ENCODE measurements around the gene IFT122.
"Not testable (repeated sequence)": the region's sequence is repeated elsewhere in the genome, so short reads cannot be mapped to it uniquely, and the experiment has no call there.

Gene IFT122

GRCh38 chr3:129540776-129541516 is 100.9 kb downstream of the IFT122 start:
- H3K27me3 ChIP-seq (ENCODE audit: control insufficient read depth, insufficient read depth, low read length), result no peaks in the 10 kb centered on the region
- peaks cover 1% of the 10 kb centered on the region for H3K4me1 ChIP-seq
- no peak overlapping the region for H3K27ac ChIP-seq
- H3K36me3 ChIP-seq (ENCODE audit: control insufficient read depth, insufficient read depth, low read length), result no peaks in the 10 kb centered on the region
- no peak overlapping the region for H3K4me2 ChIP-seq (ENCODE audit: low read length)
- no peaks in the 10 kb centered on the region for H3K9me3 ChIP-seq (ENCODE audit: control insufficient read depth, low read length)
- no peak overlapping the region for H2AFZ ChIP-seq
- no peak overlapping the region for H3K4me3 ChIP-seq (ENCODE audit: low read depth, low read length)
- H3K9ac ChIP-seq, result no peak overlapping the region
- H3K79me2 ChIP-seq, result no peaks in the 10 kb centered on the region
- TF ChIP-seq, protein P1, sequence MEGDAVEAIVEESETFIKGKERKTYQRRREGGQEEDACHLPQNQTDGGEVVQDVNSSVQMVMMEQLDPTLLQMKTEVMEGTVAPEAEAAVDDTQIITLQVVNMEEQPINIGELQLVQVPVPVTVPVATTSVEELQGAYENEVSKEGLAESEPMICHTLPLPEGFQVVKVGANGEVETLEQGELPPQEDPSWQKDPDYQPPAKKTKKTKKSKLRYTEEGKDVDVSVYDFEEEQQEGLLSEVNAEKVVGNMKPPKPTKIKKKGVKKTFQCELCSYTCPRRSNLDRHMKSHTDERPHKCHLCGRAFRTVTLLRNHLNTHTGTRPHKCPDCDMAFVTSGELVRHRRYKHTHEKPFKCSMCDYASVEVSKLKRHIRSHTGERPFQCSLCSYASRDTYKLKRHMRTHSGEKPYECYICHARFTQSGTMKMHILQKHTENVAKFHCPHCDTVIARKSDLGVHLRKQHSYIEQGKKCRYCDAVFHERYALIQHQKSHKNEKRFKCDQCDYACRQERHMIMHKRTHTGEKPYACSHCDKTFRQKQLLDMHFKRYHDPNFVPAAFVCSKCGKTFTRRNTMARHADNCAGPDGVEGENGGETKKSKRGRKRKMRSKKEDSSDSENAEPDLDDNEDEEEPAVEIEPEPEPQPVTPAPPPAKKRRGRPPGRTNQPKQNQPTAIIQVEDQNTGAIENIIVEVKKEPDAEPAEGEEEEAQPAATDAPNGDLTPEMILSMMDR (IDR thresholded peaks at IDR 0.05), result no peak

GRCh38 chr3:129542747-129543146 is 102.7 kb downstream of the IFT122 start:
- no peaks in the 10 kb centered on the region for H3K9me3 ChIP-seq (ENCODE audit: control insufficient read depth, low read length)

DNA sequence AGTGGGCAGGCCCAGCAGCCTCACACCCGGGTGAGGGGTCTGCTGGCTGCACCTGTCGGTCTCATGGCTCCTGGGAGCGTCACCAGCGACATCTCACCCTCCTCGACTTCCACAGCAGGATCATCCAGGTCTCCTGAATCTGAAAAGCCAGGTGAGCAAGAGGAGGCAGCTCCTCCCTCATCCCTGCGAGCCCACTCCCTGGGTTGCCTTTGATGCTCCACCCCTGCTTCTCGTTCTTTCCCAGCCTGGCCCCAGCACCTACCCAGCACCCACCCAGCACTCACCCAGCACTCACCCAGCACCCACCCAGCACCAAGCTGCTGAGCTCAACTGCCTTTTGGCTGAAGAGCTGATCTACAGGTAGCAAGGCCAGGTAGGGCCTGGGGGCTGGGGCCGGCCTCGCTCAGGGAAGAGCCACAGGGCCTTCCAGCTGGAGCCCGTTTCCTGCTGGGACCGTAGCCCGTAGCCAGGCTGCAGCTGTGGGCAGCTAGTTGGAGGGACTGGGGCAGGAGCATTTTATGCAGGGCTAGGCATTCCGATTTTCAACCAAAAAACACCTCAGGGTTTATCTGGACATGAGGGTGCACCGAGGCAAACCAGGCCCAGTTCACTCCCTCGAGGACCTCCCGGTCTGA is 103.2 kb downstream of the IFT122 start, which contains the start of gene H1-8:
Gene H1-8, plus strand, starts transcription at position 20 of the 635 bp plus-strand sequence. Its CDS starts 44 bp downstream, at position 64.
- H3K36me3 ChIP-seq (ENCODE audit: control insufficient read depth, insufficient read depth, low read length), result no peaks in the 10 kb centered on the region
- H3K27me3 ChIP-seq (ENCODE audit: control insufficient read depth, insufficient read depth, low read length), result no peaks in the 10 kb centered on the region
- no peaks in the 10 kb centered on the region for H3K4me1 ChIP-seq
- H3K27ac ChIP-seq, result no peak within 1 kb of the TSS
- TF ChIP-seq, protein P1 (IDR thresholded peaks at IDR 0.05), result no peak
- no peak within 1 kb of the TSS for H3K4me3 ChIP-seq (ENCODE audit: low read depth, low read length)
- H3K9me3 ChIP-seq (ENCODE audit: control insufficient read depth, low read length), result no peaks in the 10 kb centered on the region
- no peak within 1 kb of the TSS for H2AFZ ChIP-seq
- no peak within 1 kb of the TSS for H3K9ac ChIP-seq
- H3K79me2 ChIP-seq, result no peaks in the 10 kb centered on the region
- no peak within 1 kb of the TSS for H3K4me2 ChIP-seq (ENCODE audit: low read length)

More at GRCh38 chr3:129542747-129543146, 102.7 kb downstream of the IFT122 start:
- Histone ChIP-seq H3K4me2 (ENCODE audit: low read length) (no peak overlapping the region), H3K27me3 (ENCODE audit: control insufficient read depth, insufficient read depth, low read length) (no peaks in the 10 kb centered on the region), H3K36me3 (ENCODE audit: control insufficient read depth, insufficient read depth, low read length) (no peaks in the 10 kb centered on the region), H3K79me2 (no peaks in the 10 kb centered on the region), H2AFZ (no peak overlapping the region), H3K4me1 (no peaks in the 10 kb centered on the region), H3K27ac (no peak overlapping the region), H3K4me3 (ENCODE audit: low read depth, low read length) (no peak overlapping the region), H3K9ac (no peak overlapping the region)
- TF ChIP-seq, protein P1 (IDR thresholded peaks at IDR 0.05), result no peak

- Histone ChIP-seq H2AFZ (no peak overlapping the region), H3K36me3 (ENCODE audit: control insufficient read depth, insufficient read depth, low read length) (no peaks in the 10 kb centered on the region), H3K9ac (no peak overlapping the region), H3K27ac (no peak overlapping the region), H3K4me3 (ENCODE audit: low read depth, low read length) (no peak overlapping the region), H3K4me1 (no peaks in the 10 kb centered on the region), H3K27me3 (ENCODE audit: control insufficient read depth, insufficient read depth, low read length) (no peaks in the 10 kb centered on the region), H3K79me2 (no peaks in the 10 kb centered on the region), H3K4me2 (ENCODE audit: low read length) (no peak overlapping the region), H3K9me3 (ENCODE audit: control insufficient read depth, low read length) (no peaks in the 10 kb centered on the region)
- TF ChIP-seq, protein P1 (IDR thresholded peaks at IDR 0.05), result no peak
These were observed 104.0 kb downstream of the IFT122 start for GRCh38 chr3:129543999-129544398.

- not testable (repeated sequence) for H3K9me3 ChIP-seq (ENCODE audit: control insufficient read depth, low read length); H3K79me2 ChIP-seq; H3K9ac ChIP-seq; H3K27me3 ChIP-seq (ENCODE audit: control insufficient read depth, insufficient read depth, low read length); H2AFZ ChIP-seq; H3K4me2 ChIP-seq (ENCODE audit: low read length); H3K4me1 ChIP-seq; H3K27ac ChIP-seq; H3K4me3 ChIP-seq (ENCODE audit: low read depth, low read length); H3K36me3 ChIP-seq (ENCODE audit: control insufficient read depth, insufficient read depth, low read length)
These were observed 105.9 kb downstream of the IFT122 start for GRCh38 chr3:129545951-129546350.

Measured in parathyroid adenoma (tissue), 2 donors.